Mesothelial cell of epicardium (in vitro differentiated cells): Measurements from ENCODE around the gene ZXDC. TPM values are rescaled to one million over a fixed set of nuclear protein-coding genes. Genes with fewer than 3 reads are reported as not detected.

Experiments used
- DNase-seq, 2 experiments: peaks; one replicate each; pipeline ENCODE4 v3.0.0; 2021; ENCODE audit warnings: low spot score in 2 of 2; ENCODE audit not compliant: unreplicated experiment in 2 of 2
- H3K27ac Mint-ChIP-seq: 2 replicates; pipeline ENCODE4 v1.8.0; 2021; ENCODE audit warnings: mixed read lengths
- H3K27me3 Mint-ChIP-seq: 2 replicates; pipeline ENCODE4 v1.8.0; 2021; ENCODE audit warnings: low read depth, mixed read lengths
- H3K36me3 Mint-ChIP-seq: 2 replicates; pipeline ENCODE4 v1.8.0; 2021; ENCODE audit warnings: mixed read lengths
- H3K4me1 Mint-ChIP-seq: 2 replicates; pipeline ENCODE4 v1.8.0; 2021; ENCODE audit warnings: mixed read lengths
- H3K4me3 Mint-ChIP-seq: 2 replicates; pipeline ENCODE4 v1.8.0; 2021; ENCODE audit warnings: mild to moderate bottlenecking, moderate library complexity, mixed read lengths
- H3K9me3 Mint-ChIP-seq: 2 replicates; pipeline ENCODE4 v1.8.0; 2021; ENCODE audit warnings: mixed read lengths
- CTCF ChIP-seq: fragments of 200-600 bp; sonication (generic); IDR thresholded peaks from one replicate; pipeline ENCODE4 v1.5.0; 2021; ENCODE audit warnings: antibody characterized with exemption; ENCODE audit not compliant: unreplicated experiment
- total RNA-seq: library from RNA; stranded (reverse); gene quantifications from 3 replicates; pipeline ENCODE4 v1.2.1, GENCODE V29; 2021

Gene ZXDC
- total RNA-seq, 1 donor from 2014 or later: 34.2 TPM

- TF ChIP-seq CTCF: no peak
- H3K9me3 Mint-ChIP-seq: no peaks in the 10 kb centered on the region
- peaks cover 3% of the 10 kb centered on the region for H3K27me3 Mint-ChIP-seq
- H3K4me1 Mint-ChIP-seq: peaks cover 4% of the 10 kb centered on the region
- no peak overlapping the region for H3K4me3 Mint-ChIP-seq
- H3K36me3 Mint-ChIP-seq: no peaks in the 10 kb centered on the region
- no peak for DNase-seq
- no peak overlapping the region for H3K27ac Mint-ChIP-seq
Observed at GRCh38 chr3:126417981-126418530, 57.6 kb downstream of the ZXDC start.

DNA sequence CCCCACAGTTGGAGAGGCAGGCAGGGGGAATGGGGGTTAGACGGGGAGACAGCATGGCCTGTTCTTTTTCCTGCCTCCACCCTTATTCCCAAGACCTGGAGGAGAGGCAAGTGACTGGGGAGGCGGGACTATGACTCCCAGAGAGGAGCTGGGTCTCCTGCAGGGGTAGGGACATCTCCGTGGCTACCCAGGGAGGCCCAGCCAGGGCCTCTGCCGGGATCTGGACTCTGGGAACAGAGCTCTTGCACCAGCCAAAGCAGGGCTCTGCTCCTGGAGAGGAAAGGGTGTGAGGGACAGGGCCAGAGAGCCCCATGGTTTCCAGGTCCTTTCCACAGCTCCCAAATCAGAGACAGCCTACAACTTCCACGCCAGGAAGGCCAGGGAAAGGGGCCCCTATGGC, 58.2 kb downstream of the ZXDC start:
- H3K9me3 Mint-ChIP-seq: no peaks in the 10 kb centered on the region
- TF ChIP-seq CTCF: no peak
- no peak overlapping the region for H3K27ac Mint-ChIP-seq
- DNase-seq: no peak
- peaks cover 3% of the 10 kb centered on the region for H3K27me3 Mint-ChIP-seq
- H3K4me3 Mint-ChIP-seq: no peak overlapping the region
- peaks cover 4% of the 10 kb centered on the region for H3K4me1 Mint-ChIP-seq
- no peaks in the 10 kb centered on the region for H3K36me3 Mint-ChIP-seq

DNA sequence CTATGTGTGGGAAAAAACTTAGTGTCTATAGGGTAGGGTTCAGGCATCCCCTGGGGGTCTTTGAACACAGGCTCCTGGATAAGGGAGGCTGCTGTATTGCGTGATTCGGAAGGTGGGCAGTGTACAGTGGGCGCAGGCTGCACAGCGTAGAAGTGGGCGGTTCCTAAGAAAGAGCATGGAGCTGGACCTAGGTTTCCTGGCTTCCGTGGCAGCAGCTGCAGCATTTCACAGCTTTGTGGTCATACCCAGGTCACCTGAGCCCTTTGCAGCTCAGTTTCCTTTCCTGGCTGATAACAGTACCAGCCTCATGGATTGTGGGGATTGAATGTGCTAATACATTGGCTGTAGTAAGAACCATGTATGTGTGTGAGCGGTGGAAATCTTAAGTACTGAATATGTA, 58.7 kb downstream of the ZXDC start:
- Mint-ChIP-seq H3K27me3 (peaks cover 6% of the 10 kb centered on the region), H3K9me3 (no peaks in the 10 kb centered on the region), H3K27ac (no peak overlapping the region), H3K4me1 (peaks cover 4% of the 10 kb centered on the region), H3K4me3 (no peak overlapping the region), H3K36me3 (no peaks in the 10 kb centered on the region)
- no peak for TF ChIP-seq CTCF
- DNase-seq: no peak

GRCh38 chr3:126415661-126416591, 59.8 kb downstream of the ZXDC start:
- no peak for TF ChIP-seq CTCF
- Mint-ChIP-seq H3K27me3 (peaks cover 15% of the 10 kb centered on the region), H3K36me3 (no peaks in the 10 kb centered on the region), H3K4me3 (no peak overlapping the region), H3K4me1 (peaks cover 4% of the 10 kb centered on the region), H3K27ac (no peak overlapping the region), H3K9me3 (no peaks in the 10 kb centered on the region)
- no peak for DNase-seq

GRCh38 chr3:126414961-126415660, 60.6 kb downstream of the ZXDC start:
- no peak overlapping the region for H3K4me3 Mint-ChIP-seq
- no peak overlapping the region for H3K27ac Mint-ChIP-seq
- peaks cover 20% of the 10 kb centered on the region for H3K27me3 Mint-ChIP-seq
- no peaks in the 10 kb centered on the region for H3K9me3 Mint-ChIP-seq
- no peak for DNase-seq
- H3K4me1 Mint-ChIP-seq: peaks cover 4% of the 10 kb centered on the region
- TF ChIP-seq CTCF: no peak
- H3K36me3 Mint-ChIP-seq: no peaks in the 10 kb centered on the region
